Mucosa of descending colon (tissue), 3 donors: Measurements from ENCODE around the gene FCGR2B. TPM values are rescaled to one million over a fixed set of nuclear protein-coding genes. Genes with fewer than 3 reads are reported as not detected.
A peak's percentile ranks its signal among the peaks of the same experiment; 100 is the strongest.

ENCODE experiments used
- ATAC-seq: fragments of 200-7000 bp; cut with Tn5 transposase; one replicate; pipeline ENCODE4 v1.9.1; 2020; ENCODE audit warnings: mild to moderate bottlenecking, moderate library complexity
- DNase-seq, 3 donors: peaks; one replicate each; pipeline ENCODE4 v3.0.0-alpha.2; 2020
- H3K36me3 ChIP-seq: fragments of 200-600 bp; one replicate; pipeline ENCODE4 v1.8.0; 2021; ENCODE audit warnings: low read depth, mild to moderate bottlenecking
- H3K4me1 ChIP-seq: fragments of 200-600 bp; one replicate; pipeline ENCODE4 v1.8.0; 2021; ENCODE audit warnings: low read depth, mild to moderate bottlenecking
- H3K4me3 ChIP-seq: fragments of 200-600 bp; one replicate; pipeline ENCODE4 v1.8.0; 2021; ENCODE audit warnings: mild to moderate bottlenecking
- H3K9me3 ChIP-seq: fragments of 200-600 bp; one replicate; pipeline ENCODE4 v1.8.0; 2021; ENCODE audit warnings: mild to moderate bottlenecking
- intact Hi-C, 2 donors: fragments of 100-400 bp; cut with DNase I in 1 of 2; cut with micrococcal nuclease in 1 of 2; formaldehyde crosslinking; loops; one replicate each; pipeline versions ENCODE4 v1.11.0 to v1.11.1; 2022; cut with DNase I, micrococcal nuclease
- total RNA-seq, 3 donors: library from RNA; stranded (reverse); fragmentation: NEBNext Ultra II Directional in 2 of 3; extraction: Animal tissue kit (Norgen Biotek cat#: 25700) in 2 of 3; gene quantifications; one replicate each; pipeline versions ENCODE4 v1.2.1 to v1.2.4, GENCODE V29; 2021 to 2023
- TF ChIP-seq, protein P1 (sequence below): fragments of 200-600 bp; IDR thresholded peaks from one replicate; pipeline ENCODE4 v1.8.0; 2022; ENCODE audit warnings: antibody characterized with exemption, mild to moderate bottlenecking
- donor health status: DM: no; HTN: no; CAD: no; lungs with moderate emphysema.
- donor health status: DM: no; HTN: no; CAD: no.
- donor health status: DM: no; HTN: yes; CAD: no.

The FCGR2B gene
- total RNA-seq, 3 donors from 2014 or later: 5.1 to 18.7 (median 14.8) TPM

- peak; percentile 34 to 73 (median 52) for DNase-seq
- no peaks in the 10 kb centered on the region for H3K9me3 ChIP-seq
- peak; percentile 51 for ATAC-seq
- no peaks in the 10 kb centered on the region for H3K36me3 ChIP-seq
- peaks cover 5% of the 10 kb centered on the region for H3K4me1 ChIP-seq
- TF ChIP-seq, protein P1, sequence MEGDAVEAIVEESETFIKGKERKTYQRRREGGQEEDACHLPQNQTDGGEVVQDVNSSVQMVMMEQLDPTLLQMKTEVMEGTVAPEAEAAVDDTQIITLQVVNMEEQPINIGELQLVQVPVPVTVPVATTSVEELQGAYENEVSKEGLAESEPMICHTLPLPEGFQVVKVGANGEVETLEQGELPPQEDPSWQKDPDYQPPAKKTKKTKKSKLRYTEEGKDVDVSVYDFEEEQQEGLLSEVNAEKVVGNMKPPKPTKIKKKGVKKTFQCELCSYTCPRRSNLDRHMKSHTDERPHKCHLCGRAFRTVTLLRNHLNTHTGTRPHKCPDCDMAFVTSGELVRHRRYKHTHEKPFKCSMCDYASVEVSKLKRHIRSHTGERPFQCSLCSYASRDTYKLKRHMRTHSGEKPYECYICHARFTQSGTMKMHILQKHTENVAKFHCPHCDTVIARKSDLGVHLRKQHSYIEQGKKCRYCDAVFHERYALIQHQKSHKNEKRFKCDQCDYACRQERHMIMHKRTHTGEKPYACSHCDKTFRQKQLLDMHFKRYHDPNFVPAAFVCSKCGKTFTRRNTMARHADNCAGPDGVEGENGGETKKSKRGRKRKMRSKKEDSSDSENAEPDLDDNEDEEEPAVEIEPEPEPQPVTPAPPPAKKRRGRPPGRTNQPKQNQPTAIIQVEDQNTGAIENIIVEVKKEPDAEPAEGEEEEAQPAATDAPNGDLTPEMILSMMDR: no peak
- intact Hi-C loops: no loop called here
- H3K4me3 ChIP-seq: peak overlapping the region; percentile 40
These were observed 63.0 kb downstream of the FCGR2B start for GRCh38 chr1:161725908-161726472.

DNA sequence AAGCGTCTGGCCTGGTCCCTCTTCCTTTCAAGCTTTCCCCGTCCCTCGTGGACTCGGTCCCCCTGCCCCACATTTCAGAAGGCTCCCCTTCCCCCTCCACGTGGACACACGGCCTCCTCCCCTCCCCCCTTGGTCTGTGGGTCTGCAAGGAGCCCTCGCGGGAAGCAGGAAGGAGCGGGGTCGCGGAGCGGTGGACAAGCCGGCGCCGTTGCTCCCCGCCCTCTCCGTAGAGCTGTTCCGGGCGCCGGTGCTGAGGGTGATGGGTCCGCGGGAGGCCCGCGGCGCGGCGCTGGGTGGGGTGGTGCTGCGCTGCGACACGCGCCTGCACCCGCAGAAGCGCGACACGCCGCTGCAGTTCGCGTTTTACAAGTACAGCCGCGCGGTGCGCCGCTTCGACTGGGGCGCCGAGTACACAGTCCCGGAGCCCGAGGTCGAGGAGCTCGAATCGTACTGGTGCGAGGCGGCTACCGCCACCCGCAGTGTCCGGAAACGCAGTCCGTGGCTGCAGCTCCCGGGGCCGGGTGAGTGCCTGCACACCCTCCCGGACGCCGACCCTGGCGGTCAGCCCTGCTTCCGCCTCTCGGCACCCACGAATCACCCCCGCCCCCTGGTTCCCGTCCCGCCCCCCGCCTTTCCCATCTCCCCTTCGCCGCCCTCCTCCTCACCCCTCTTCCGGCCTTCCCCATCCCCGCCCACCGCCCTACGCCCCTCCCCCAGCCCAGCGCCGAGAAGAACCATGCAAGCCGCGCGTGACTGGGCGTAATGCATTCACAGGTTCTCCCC lies 63.7 kb downstream of the FCGR2B start:
- H3K4me1 ChIP-seq: peaks cover 5% of the 10 kb centered on the region
- peak overlapping the region; percentile 40 for H3K4me3 ChIP-seq
- DNase-seq (peak; percentile 83 to 90 (median 84)), ATAC-seq (peak; percentile 82)
- intact Hi-C loops: no loop called here
- H3K9me3 ChIP-seq: no peaks in the 10 kb centered on the region
- TF ChIP-seq, protein P1: no peak
- H3K36me3 ChIP-seq: no peaks in the 10 kb centered on the region

DNA sequence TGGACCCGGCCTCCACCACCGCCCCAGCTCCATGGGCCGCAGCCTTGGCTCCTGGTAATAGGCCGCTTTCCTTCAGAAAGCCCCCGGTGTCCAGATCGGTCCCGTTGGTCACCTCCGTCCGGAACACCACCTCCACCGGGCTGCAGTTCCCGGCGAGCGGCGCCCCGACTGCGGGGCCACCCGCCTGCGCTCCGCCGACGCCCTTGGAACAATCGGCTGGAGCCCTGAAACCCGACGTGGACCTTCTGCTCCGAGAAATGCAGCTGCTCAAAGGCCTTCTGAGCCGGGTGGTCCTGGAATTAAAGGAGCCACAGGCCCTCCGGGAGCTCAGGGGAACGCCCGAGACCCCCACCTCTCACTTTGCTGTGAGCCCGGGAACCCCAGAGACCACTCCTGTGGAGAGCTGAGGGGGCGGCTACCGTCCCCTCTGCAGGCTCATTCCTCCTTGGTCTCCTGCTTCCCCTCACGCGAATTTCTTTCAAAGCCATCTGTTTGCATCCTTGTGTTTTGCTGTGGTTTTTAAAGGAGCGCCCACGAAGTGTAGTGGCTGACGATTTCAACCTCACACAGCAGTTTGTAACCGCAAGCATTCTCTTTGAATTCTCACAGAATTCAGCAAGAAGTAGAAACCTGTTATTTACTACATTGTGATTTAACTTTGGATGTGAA lies 64.4 kb downstream of the FCGR2B start:
- intact Hi-C loops: no loop called here
- Histone ChIP-seq H3K4me1 (peaks cover 5% of the 10 kb centered on the region), H3K4me3 (no peak overlapping the region), H3K9me3 (no peaks in the 10 kb centered on the region), H3K36me3 (no peaks in the 10 kb centered on the region)
- DNase-seq: peak in 1 of 3 donors; percentile 21
- peak; percentile 3 for ATAC-seq
- TF ChIP-seq, protein P1: no peak

Other genes starting within 250 kb of the FCGR2B start
- gene FCGR2A, start 157.7 kb upstream of the FCGR2B start, total RNA-seq: 10 to 100 TPM in 2 of 3 donors, 1 to 10 TPM in 1; 7.7 to 25.0 (median 23.7) TPM
- 1 to 10 TPM in 2 of 3 donors, under 1 TPM in 1; 0.61 to 2.0 (median 1.8) TPM for gene HSPA6, start 138.6 kb upstream of the FCGR2B start, total RNA-seq
- gene FCGR3A, start 113.3 kb upstream of the FCGR2B start, total RNA-seq: 10 to 100 TPM in 2 of 3 donors, 1 to 10 TPM in 1; 1.1 to 23.1 (median 19.8) TPM
- gene FCGR3B, start 32.0 kb upstream of the FCGR2B start, total RNA-seq: 1 to 10 TPM in 2 of 3 donors, not detected in 1; 1.5 to 1.7 TPM
- under 1 TPM in 2 of 3 donors, not detected in 1; 0.41 to 0.49 TPM for gene FCRLA, start 44.1 kb downstream of the FCGR2B start, total RNA-seq
- under 1 TPM in 1 of 3 donors, not detected in 2; 0.28 TPM for gene FCRLB, start 58.4 kb downstream of the FCGR2B start, total RNA-seq
- gene DUSP12, start 86.6 kb downstream of the FCGR2B start, total RNA-seq: 10 to 100 TPM; 14.3 to 19.5 (median 15.1) TPM
- 10 to 100 TPM; 21.7 to 24.9 (median 24.5) TPM for gene ATF6, start 103.2 kb downstream of the FCGR2B start, total RNA-seq